GM12878 (cell line): ENCODE measurements around the gene UBXN10. TPM values are rescaled to one million over a fixed set of nuclear protein-coding genes. Genes with fewer than 3 reads are reported as not detected.

Source experiments
- ATAC-seq: fragments of 200-7000 bp; cut with Tn5 transposase; 3 replicates; pipeline ENCODE4 v1.9.1; 2020; ENCODE audit warnings: mild to moderate bottlenecking, moderate library complexity
- BruUV-seq: library from RNA; stranded (reverse); fragments of 400-500 nt; replicated peaks from 2 replicates; lab custom pipeline; 2021; lab: Mats Ljungman, UMichigan
- CTCF ChIA-PET: fragments of 300-600 bp; sonication (Branson Sonifier 250); formaldehyde crosslinking; extraction: SDS; loops from one replicate; lab custom pipeline; 2021; ENCODE audit warnings: inconsistent platforms; lab: Yijun Ruan, JAX
- POLR2A ChIA-PET: fragments of 350-600 bp; formaldehyde crosslinking; extraction: SDS; loops from one replicate; lab custom pipeline; 2021; ENCODE audit warnings: inconsistent platforms; lab: Charles Lee
- RAD21 ChIA-PET: fragments of 300-600 bp; sonication (Branson Sonifier 250); formaldehyde crosslinking; loops from one replicate; lab custom pipeline; 2023; ENCODE audit warnings: antibody characterized with exemption; ENCODE audit not compliant: unreplicated experiment; lab: Charles Lee
- SMC1A ChIA-PET: fragments of 300-600 bp; sonication (Branson Sonifier 250); formaldehyde crosslinking; loops from one replicate; lab custom pipeline; 2023; ENCODE audit not compliant: unreplicated experiment, uncharacterized antibody; lab: Charles Lee
- DNase-seq: peaks from one replicate; pipeline ENCODE4 v3.0.0-alpha.2; 2011; ENCODE audit warnings: low read depth, low spot score
- FAIRE-seq: peaks from 3 replicates; lab custom pipeline; 2011; peaks lifted over from hg19 to GRCh38; lab: Jason Lieb, UNC
- H2AFZ ChIP-seq: 2 replicates; pipeline ENCODE4 v1.6.0; 2011; ENCODE audit warnings: low read depth, low read length, control low read depth; ENCODE audit not compliant: control insufficient read depth
- H3K27ac ChIP-seq: 2 replicates; pipeline ENCODE4 v1.5.1; 2011; ENCODE audit warnings: control low read depth; ENCODE audit not compliant: control insufficient read depth, insufficient read depth
- H3K27me3 ChIP-seq, 2 experiments: replicated peaks in 1 of 2; 2 replicates each; pipeline versions ENCODE4 v1.6.0 to v1.6.1; 2011; ENCODE audit warnings: low read length in 1 of 2; ENCODE audit not compliant: control insufficient read depth in 2 of 2, insufficient read depth in 2 of 2
- H3K36me3 ChIP-seq, 2 experiments: 2 replicates each; pipeline ENCODE4 v1.5.1; 2011; ENCODE audit warnings: low read length in 1 of 2; ENCODE audit not compliant: control insufficient read depth in 2 of 2, insufficient read depth in 2 of 2
- H3K4me1 ChIP-seq: 2 replicates; pipeline ENCODE4 v1.6.1; 2011; ENCODE audit warnings: mild to moderate bottlenecking, low read length, moderate library complexity, mixed read lengths; ENCODE audit not compliant: control insufficient read depth, insufficient read depth
- H3K4me2 ChIP-seq: 2 replicates; pipeline ENCODE4 v1.6.0; 2011; ENCODE audit warnings: control low read depth; ENCODE audit not compliant: control insufficient read depth, insufficient read depth
- H3K4me3 ChIP-seq: fragments of 200-600 bp; sonication (generic); 2 replicates; pipeline ENCODE4 v1.5.1; 2016
- H3K79me2 ChIP-seq: 2 replicates; pipeline ENCODE4 v1.6.0; 2011; ENCODE audit warnings: low read length; ENCODE audit not compliant: control insufficient read depth, insufficient read depth
- H3K9ac ChIP-seq: 2 replicates; pipeline ENCODE4 v1.8.0; 2011; ENCODE audit warnings: low read length, control low read depth, mixed read lengths; ENCODE audit not compliant: control insufficient read depth, insufficient read depth
- H3K9me3 ChIP-seq: replicated peaks from 3 replicates; pipeline ENCODE4 v1.5.1; 2011; ENCODE audit warnings: mild to moderate bottlenecking, low read length; ENCODE audit not compliant: control insufficient read depth, insufficient read depth
- H4K20me1 ChIP-seq: 2 replicates; pipeline ENCODE4 v1.6.0; 2011; ENCODE audit not compliant: control insufficient read depth, insufficient read depth
- SKIL ChIP-seq: fragments of 450-650 bp; IDR thresholded peaks from 2 replicates; pipeline ENCODE4 v1.6.1; 2017; ENCODE audit warnings: mild to moderate bottlenecking, low read depth, inconsistent platforms; ENCODE audit not compliant: poor library complexity, severe bottlenecking
- WGBS: methylation state at CpG from one replicate; pipeline ENCODE4 v1.1.6; 2016; ENCODE audit warnings: low lambda C conversion rate; ENCODE audit not compliant: insufficient replicate concordance, insufficient coverage; ENCODE audit errors: missing lambda C conversion rate; 5-methylcytosine and 5-hydroxymethylcytosine counted together
- in situ Hi-C: fragments of 300-500 bp; cut with MboI; formaldehyde crosslinking; loops from 9 replicates; pipeline ENCODE4 v1.14.3; 2018; ENCODE audit warnings: mixed read lengths
- intact Hi-C: fragments of 100-400 bp; cut with micrococcal nuclease; formaldehyde crosslinking; loops from one replicate; pipeline ENCODE4 v1.14.2; 2022; ENCODE audit not compliant: unreplicated experiment
- polyA plus RNA-seq, 11 experiments: library from polyadenylated mRNA; depleted of rRNA in 4 of 11; unstranded in 6 of 11; stranded (reverse) in 5 of 11; fragments of >200 nt; fragmentation: Nextera tagmentation in 4 of 11; fragmentation: Illumina TruSeq in 1 of 11; extraction: Ambion mirVana in 4 of 11; extraction: Trizol in 1 of 11; gene quantifications; 1 replicate in 1 of 11; 2 replicates in 10 of 11; pipeline versions ENCODE4 v1.2.1 to v1.2.3, GENCODE V29; 2011 to 2016; ENCODE audit warnings: inconsistent platforms in 2 of 11, missing spikeins in 2 of 11, low read depth in 1 of 11
- total RNA-seq, 4 experiments: library from RNA; depleted of rRNA in 3 of 4; stranded (reverse); fragments of >200 nt in 3 of 4; fragmentation: Illumina TruSeq in 1 of 4; extraction: Trizol in 1 of 4; gene quantifications; 2 replicates each; pipeline versions ENCODE4 v1.2.1 to v1.2.3, GENCODE V29; 2013 to 2021
- TF ChIP-seq, protein P1 (sequence below): IDR thresholded peaks from 2 replicates; pipeline ENCODE4 v1.6.1; 2011; ENCODE audit warnings: borderline replicate concordance, low read depth, mild to moderate bottlenecking, moderate library complexity, low read length; ENCODE audit not compliant: insufficient read depth, poor library complexity, severe bottlenecking
- TF ChIP-seq, protein P2 (sequence below): IDR thresholded peaks from 2 replicates; pipeline ENCODE4 v1.6.1; 2011; ENCODE audit warnings: low read depth, mild to moderate bottlenecking, low read length, moderate library complexity, borderline replicate concordance; ENCODE audit errors: extremely low read depth
- TF ChIP-seq, protein P3 (sequence below): fragments of 450-650 bp; formaldehyde crosslinking; IDR thresholded peaks from 2 replicates; pipeline ENCODE4 v1.4.0; 2022; ENCODE audit warnings: mild to moderate bottlenecking, moderate library complexity

Gene UBXN10
- total and polyA plus RNA-seq, 10 of the 15 experiments (the other 5 are each of a cell fraction or from before 2014, with no cell fraction given), result 0.03 to 0.15 (median 0.06) TPM; not detected in 7

GRCh38 chr1:20223551-20224419, 37.9 kb downstream of the UBXN10 start:
- 50% methylated on average over 15 of the region's 18 CpGs for WGBS
- Histone ChIP-seq H3K9me3 (no peaks in the 10 kb centered on the region), H3K27ac (no peak overlapping the region), H4K20me1 (no peaks in the 10 kb centered on the region), H3K9ac (no peak overlapping the region), H3K27me3 (peaks cover 1 to 3% of the 10 kb centered on the region in 2 experiments; a peak in 3 of 4 replicates), H3K4me3 (no peak overlapping the region), H3K4me1 (no peaks in the 10 kb centered on the region)
- ChIA-PET RAD21 (no interaction called here), SMC1A (interaction anchor here (1.0 kb wide), 1 partner anchor 24 kb away, joined by 3 read pairs; no protein-coding TSS in a partner anchor), POLR2A (no interaction called here)
- DNase-seq, result no peak
- no TSS peak for BruUV-seq
- no peak for ATAC-seq
- no peak for FAIRE-seq
- TF ChIP-seq, protein P1, sequence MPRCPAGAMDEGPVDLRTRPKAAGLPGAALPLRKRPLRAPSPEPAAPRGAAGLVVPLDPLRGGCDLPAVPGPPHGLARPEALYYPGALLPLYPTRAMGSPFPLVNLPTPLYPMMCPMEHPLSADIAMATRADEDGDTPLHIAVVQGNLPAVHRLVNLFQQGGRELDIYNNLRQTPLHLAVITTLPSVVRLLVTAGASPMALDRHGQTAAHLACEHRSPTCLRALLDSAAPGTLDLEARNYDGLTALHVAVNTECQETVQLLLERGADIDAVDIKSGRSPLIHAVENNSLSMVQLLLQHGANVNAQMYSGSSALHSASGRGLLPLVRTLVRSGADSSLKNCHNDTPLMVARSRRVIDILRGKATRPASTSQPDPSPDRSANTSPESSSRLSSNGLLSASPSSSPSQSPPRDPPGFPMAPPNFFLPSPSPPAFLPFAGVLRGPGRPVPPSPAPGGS, result no peak
- TF ChIP-seq, protein P2, sequence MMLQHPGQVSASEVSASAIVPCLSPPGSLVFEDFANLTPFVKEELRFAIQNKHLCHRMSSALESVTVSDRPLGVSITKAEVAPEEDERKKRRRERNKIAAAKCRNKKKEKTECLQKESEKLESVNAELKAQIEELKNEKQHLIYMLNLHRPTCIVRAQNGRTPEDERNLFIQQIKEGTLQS, result no peak
- TF ChIP-seq SKIL, result no peak
- TF ChIP-seq, protein P3, sequence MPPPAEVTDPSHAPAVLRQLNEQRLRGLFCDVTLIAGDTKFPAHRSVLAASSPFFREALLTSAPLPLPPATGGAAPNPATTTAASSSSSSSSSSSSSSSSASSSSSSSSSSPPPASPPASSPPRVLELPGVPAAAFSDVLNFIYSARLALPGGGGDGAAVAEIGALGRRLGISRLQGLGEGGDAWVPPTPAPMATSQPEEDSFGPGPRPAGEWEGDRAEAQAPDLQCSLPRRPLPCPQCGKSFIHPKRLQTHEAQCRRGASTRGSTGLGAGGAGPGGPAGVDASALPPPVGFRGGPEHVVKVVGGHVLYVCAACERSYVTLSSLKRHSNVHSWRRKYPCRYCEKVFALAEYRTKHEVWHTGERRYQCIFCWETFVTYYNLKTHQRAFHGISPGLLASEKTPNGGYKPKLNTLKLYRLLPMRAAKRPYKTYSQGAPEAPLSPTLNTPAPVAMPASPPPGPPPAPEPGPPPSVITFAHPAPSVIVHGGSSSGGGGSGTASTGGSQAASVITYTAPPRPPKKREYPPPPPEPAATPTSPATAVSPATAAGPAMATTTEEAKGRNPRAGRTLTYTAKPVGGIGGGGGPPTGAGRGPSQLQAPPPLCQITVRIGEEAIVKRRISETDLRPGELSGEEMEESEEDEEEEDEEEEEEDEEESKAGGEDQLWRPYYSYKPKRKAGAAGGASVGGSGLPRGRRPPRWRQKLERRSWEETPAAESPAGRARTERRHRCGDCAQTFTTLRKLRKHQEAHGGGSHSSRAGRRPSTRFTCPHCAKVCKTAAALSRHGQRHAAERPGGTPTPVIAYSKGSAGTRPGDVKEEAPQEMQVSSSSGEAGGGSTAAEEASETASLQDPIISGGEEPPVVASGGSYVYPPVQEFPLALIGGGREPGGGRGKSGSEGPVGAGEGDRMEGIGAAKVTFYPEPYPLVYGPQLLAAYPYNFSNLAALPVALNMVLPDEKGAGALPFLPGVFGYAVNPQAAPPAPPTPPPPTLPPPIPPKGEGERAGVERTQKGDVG (CRISPR knock-in tag), result no peak
- TF ChIP-seq, all 136 proteins: peak for 0
- Histone ChIP-seq H3K4me2 (no peak overlapping the region), H2AFZ (no peak overlapping the region), H3K36me3 (no peaks in the 10 kb centered on the region), H3K79me2 (no peaks in the 10 kb centered on the region)
- intact Hi-C loops (no loop called here), in situ Hi-C loops (no loop called here)
- CTCF ChIA-PET, result no interaction called here
